ENCODE measurements around the gene FOXS1. TPM values are rescaled to one million over a fixed set of nuclear protein-coding genes. Genes with fewer than 3 reads are reported as not detected.

The FOXS1 gene
- total and polyA plus RNA-seq, 2 experiments from 2014 or later, result 0.26 TPM; not detected in 1

DNA sequence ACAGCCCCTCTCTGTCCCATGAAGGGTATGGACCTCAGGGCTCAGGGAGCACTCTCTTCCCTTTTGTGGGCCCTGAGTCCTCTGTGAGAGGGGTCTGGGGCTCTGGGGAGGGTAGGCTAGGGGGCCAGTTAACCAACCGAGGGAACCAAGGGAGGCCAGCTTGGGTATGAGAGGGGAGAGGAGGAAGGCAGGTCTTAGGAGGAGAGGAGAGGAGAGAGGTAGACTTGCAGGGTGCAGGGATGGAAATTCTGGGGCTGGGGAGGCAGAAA, 24.2 kb upstream of the FOXS1 start (continued):
- TF ChIP-seq, protein P1, sequence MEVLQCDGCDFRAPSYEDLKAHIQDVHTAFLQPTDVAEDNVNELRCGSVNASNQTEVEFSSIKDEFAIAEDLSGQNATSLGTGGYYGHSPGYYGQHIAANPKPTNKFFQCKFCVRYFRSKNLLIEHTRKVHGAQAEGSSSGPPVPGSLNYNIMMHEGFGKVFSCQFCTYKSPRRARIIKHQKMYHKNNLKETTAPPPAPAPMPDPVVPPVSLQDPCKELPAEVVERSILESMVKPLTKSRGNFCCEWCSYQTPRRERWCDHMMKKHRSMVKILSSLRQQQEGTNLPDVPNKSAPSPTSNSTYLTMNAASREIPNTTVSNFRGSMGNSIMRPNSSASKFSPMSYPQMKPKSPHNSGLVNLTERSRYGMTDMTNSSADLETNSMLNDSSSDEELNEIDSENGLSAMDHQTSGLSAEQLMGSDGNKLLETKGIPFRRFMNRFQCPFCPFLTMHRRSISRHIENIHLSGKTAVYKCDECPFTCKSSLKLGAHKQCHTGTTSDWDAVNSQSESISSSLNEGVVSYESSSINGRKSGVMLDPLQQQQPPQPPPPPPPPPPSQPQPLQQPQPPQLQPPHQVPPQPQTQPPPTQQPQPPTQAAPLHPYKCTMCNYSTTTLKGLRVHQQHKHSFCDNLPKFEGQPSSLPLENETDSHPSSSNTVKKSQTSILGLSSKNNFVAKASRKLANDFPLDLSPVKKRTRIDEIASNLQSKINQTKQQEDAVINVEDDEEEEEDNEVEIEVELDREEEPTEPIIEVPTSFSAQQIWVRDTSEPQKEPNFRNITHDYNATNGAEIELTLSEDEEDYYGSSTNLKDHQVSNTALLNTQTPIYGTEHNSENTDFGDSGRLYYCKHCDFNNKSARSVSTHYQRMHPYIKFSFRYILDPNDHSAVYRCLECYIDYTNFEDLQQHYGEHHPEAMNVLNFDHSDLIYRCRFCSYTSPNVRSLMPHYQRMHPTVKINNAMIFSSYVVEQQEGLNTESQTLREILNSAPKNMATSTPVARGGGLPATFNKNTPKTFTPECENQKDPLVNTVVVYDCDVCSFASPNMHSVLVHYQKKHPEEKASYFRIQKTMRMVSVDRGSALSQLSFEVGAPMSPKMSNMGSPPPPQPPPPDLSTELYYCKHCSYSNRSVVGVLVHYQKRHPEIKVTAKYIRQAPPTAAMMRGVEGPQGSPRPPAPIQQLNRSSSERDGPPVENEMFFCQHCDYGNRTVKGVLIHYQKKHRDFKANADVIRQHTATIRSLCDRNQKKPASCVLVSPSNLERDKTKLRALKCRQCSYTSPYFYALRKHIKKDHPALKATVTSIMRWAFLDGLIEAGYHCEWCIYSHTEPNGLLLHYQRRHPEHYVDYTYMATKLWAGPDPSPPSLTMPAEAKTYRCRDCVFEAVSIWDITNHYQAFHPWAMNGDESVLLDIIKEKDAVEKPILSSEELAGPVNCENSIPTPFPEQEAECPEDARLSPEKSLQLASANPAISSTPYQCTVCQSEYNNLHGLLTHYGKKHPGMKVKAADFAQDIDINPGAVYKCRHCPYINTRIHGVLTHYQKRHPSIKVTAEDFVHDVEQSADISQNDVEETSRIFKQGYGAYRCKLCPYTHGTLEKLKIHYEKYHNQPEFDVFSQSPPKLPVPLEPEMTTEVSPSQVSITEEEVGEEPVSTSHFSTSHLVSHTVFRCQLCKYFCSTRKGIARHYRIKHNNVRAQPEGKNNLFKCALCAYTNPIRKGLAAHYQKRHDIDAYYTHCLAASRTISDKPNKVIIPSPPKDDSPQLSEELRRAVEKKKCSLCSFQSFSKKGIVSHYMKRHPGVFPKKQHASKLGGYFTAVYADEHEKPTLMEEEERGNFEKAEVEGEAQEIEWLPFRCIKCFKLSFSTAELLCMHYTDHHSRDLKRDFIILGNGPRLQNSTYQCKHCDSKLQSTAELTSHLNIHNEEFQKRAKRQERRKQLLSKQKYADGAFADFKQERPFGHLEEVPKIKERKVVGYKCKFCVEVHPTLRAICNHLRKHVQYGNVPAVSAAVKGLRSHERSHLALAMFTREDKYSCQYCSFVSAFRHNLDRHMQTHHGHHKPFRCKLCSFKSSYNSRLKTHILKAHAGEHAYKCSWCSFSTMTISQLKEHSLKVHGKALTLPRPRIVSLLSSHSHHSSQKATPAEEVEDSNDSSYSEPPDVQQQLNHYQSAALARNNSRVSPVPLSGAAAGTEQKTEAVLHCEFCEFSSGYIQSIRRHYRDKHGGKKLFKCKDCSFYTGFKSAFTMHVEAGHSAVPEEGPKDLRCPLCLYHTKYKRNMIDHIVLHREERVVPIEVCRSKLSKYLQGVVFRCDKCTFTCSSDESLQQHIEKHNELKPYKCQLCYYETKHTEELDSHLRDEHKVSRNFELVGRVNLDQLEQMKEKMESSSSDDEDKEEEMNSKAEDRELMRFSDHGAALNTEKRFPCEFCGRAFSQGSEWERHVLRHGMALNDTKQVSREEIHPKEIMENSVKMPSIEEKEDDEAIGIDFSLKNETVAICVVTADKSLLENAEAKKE (CRISPR knock-in tag; IDR thresholded peaks at IDR 0.05), result no peak

DNA sequence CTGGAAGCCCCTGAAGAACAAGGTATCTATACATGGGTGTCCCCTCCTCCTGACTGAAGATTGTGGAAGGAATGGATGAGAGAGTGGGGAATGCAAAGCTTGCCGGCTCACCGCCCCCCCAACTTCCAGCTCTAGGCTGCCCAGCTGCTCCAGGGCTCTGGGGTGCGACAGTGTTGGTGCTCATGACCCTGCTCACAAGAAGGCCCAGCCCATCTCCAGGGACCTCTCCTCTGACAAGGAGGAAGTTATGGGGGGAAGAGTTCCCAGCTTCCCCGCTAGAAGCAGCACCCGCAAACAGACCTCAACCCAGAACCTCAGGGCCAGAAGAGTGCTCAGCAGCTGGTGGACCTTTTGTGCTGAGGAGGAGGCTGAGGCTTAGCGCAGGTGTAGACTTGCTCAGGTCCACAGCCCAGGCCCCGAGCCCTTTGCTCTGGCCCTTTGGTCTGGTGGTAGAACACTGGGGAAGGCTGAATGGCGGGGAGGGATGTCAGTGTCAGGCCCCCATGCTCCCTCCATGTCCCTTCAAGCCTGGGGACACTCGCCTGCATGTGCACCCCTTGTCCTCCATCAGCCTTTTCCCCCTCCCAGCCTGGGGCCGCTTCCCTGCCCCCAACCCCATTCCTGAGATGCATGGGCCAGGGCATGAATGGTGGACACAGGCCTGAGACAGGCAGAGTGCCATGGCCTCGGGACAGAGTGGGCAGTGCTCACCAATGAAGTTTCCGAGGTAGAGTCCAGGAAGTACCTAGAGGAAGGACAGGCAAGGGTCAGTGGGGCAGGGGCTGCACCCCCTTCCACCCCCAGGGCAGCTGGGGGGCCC, 23.7 kb upstream of the FOXS1 start:
- peaks cover 35% of the 10 kb centered on the region for H3K27me3 Mint-ChIP-seq (ENCODE audit: insufficient read depth, low read depth, poor library complexity)
- H3K4me3 Mint-ChIP-seq, result peak overlapping the region; percentile 90
- no peak for DNase-seq (ENCODE audit: low spot score)
- no peaks in the 10 kb centered on the region; the same call in 2 of the 3 replicates for H3K36me3 Mint-ChIP-seq (ENCODE audit: low read depth)
- Histone ChIP-seq H3K4me2 (peak overlapping the region; percentile 99), H3K27me3 (ENCODE audit: insufficient read depth) (peaks cover 69% of the 10 kb centered on the region), H4K20me1 (replicated peaks; ENCODE audit: insufficient read depth) (no peaks in the 10 kb centered on the region; the same call in 1 of the 2 replicates), H3K4me1 (ENCODE audit: insufficient read depth) (peaks cover 14% of the 10 kb centered on the region; the same call in 1 of the 2 replicates), H3K36me3 (ENCODE audit: insufficient read depth) (no peaks in the 10 kb centered on the region), H3K9me2 (ENCODE audit: insufficient read depth) (no peaks in the 10 kb centered on the region), H3K4me3 (peak overlapping the region; percentile 95), H2AFZ (peak overlapping the region; percentile 100; the same call in 1 of the 2 replicates), H3F3A (replicated peaks; ENCODE audit: low read depth) (peaks cover 7% of the 10 kb centered on the region; the same call in 1 of the 2 replicates), H3K27ac (ENCODE audit: low read depth) (no peak overlapping the region), H3K79me2 (replicated peaks; ENCODE audit: insufficient read depth) (no peaks in the 10 kb centered on the region)
- no peak for ATAC-seq
- peaks cover 9% of the 10 kb centered on the region; the same call in 2 of the 3 replicates for H3K4me1 Mint-ChIP-seq
- H3K9me3 Mint-ChIP-seq, result peaks cover 39% of the 10 kb centered on the region
- H3K27ac Mint-ChIP-seq, result no peak overlapping the region
- TF ChIP-seq POLR2AphosphoS5 (IDR thresholded peaks at IDR 0.05; ENCODE audit: low read depth), result no peak
- no peak for TF ChIP-seq CREB1 (CRISPR knock-in tag; IDR thresholded peaks at IDR 0.05; ENCODE audit: low read depth)
- TF ChIP-seq, protein P2, sequence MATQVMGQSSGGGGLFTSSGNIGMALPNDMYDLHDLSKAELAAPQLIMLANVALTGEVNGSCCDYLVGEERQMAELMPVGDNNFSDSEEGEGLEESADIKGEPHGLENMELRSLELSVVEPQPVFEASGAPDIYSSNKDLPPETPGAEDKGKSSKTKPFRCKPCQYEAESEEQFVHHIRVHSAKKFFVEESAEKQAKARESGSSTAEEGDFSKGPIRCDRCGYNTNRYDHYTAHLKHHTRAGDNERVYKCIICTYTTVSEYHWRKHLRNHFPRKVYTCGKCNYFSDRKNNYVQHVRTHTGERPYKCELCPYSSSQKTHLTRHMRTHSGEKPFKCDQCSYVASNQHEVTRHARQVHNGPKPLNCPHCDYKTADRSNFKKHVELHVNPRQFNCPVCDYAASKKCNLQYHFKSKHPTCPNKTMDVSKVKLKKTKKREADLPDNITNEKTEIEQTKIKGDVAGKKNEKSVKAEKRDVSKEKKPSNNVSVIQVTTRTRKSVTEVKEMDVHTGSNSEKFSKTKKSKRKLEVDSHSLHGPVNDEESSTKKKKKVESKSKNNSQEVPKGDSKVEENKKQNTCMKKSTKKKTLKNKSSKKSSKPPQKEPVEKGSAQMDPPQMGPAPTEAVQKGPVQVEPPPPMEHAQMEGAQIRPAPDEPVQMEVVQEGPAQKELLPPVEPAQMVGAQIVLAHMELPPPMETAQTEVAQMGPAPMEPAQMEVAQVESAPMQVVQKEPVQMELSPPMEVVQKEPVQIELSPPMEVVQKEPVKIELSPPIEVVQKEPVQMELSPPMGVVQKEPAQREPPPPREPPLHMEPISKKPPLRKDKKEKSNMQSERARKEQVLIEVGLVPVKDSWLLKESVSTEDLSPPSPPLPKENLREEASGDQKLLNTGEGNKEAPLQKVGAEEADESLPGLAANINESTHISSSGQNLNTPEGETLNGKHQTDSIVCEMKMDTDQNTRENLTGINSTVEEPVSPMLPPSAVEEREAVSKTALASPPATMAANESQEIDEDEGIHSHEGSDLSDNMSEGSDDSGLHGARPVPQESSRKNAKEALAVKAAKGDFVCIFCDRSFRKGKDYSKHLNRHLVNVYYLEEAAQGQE (IDR thresholded peaks at IDR 0.05; ENCODE audit: unreplicated experiment), result no peak
- TF ChIP-seq ZNF114 (CRISPR knock-in tag; IDR thresholded peaks at IDR 0.05), result no peak
- TF ChIP-seq EZH2phosphoT487 (IDR thresholded peaks at IDR 0.05; ENCODE audit: unreplicated experiment), result no peak
- TF ChIP-seq NANOG (IDR thresholded peaks at IDR 0.05; ENCODE audit: borderline replicate concordance), result no peak
- no peak for TF ChIP-seq JUNB (IDR thresholded peaks at IDR 0.05; ENCODE audit: unreplicated experiment)
- no peak for TF ChIP-seq EZH2 (IDR thresholded peaks at IDR 0.05; ENCODE audit: low read depth, unreplicated experiment)
